VCaP (cell line): ENCODE measurements around the gene IMPA2.

Source experiments
- H3K27ac ChIP-seq: fragments of 450-650 bp; 2 replicates; pipeline ENCODE4 v1.5.1; 2017
- CTCF ChIP-seq: fragments of 450-650 bp; conservative IDR thresholded peaks from 2 replicates; pipeline ENCODE4 v1.5.1; 2017; ENCODE audit warnings: mild to moderate bottlenecking, moderate library complexity

Gene IMPA2

GRCh38 chr18:11985586-11985985 lies 4.3 kb downstream of the IMPA2 start:
- TF ChIP-seq CTCF: no peak
- no peak overlapping the region for H3K27ac ChIP-seq

GRCh38 chr18:11986061-11986460 lies 4.8 kb downstream of the IMPA2 start:
- H3K27ac ChIP-seq: no peak overlapping the region
- no peak for TF ChIP-seq CTCF

- no peak overlapping the region for H3K27ac ChIP-seq
- no peak for TF ChIP-seq CTCF
These were observed 6.2 kb downstream of the IMPA2 start for GRCh38 chr18:11987527-11987926.

- no peak for TF ChIP-seq CTCF
- no peak overlapping the region for H3K27ac ChIP-seq
These were observed 7.9 kb downstream of the IMPA2 start for GRCh38 chr18:11989174-11989573.

- H3K27ac ChIP-seq: no peak overlapping the region
- no peak for TF ChIP-seq CTCF
These were observed 8.7 kb downstream of the IMPA2 start for GRCh38 chr18:11989966-11990380.

- no peak for TF ChIP-seq CTCF
- H3K27ac ChIP-seq: no peak overlapping the region
These were observed 9.2 kb downstream of the IMPA2 start for GRCh38 chr18:11990539-11990938.

GRCh38 chr18:11991021-11991795 lies 9.9 kb downstream of the IMPA2 start:
- no peak for TF ChIP-seq CTCF
- H3K27ac ChIP-seq: no peak overlapping the region
